Stimulated activated CD8-positive, alpha-beta memory T cell treated with anti-CD3 and anti-CD28 coated beads, Interleukin-4, amount 100 ng/mL, for 24 hours (primary cell): ENCODE data around the gene CNIH2.
A peak's percentile ranks its signal among the peaks of the same experiment; 100 is the strongest.
"Not testable (repeated sequence)": the region's sequence is repeated elsewhere in the genome, so short reads cannot be mapped to it uniquely, and the experiment has no call there.

Experiments used
- DNase-seq: peaks from one replicate; pipeline ENCODE4 v3.0.0-alpha.2; 2020; ENCODE audit warnings: low read depth

The CNIH2 gene

GRCh38 chr11:66259956-66260355, 18.0 kb upstream of the CNIH2 start:
- DNase-seq: no peak

DNA sequence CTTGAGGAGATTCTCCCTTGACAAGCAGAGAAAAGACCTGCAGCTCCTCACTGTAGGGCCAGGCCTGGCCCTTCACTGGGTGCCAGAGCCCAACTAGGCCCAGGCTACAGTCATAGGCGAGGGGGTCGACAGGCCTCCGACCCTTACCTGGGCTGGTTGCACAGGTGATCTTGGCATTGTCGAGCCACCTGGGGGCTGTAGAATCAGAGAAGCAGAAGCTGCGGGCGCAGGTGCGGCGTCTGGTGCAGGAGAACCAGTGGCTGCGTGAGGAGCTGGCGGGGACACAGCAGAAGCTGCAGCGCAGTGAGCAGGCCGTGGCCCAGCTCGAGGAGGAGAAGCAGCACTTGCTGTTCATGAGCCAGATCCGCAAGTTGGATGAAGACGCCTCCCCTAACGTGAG, 16.4 kb upstream of the CNIH2 start:
- no peak for DNase-seq

- DNase-seq: no peak
Observed at GRCh38 chr11:66262191-66262590, 15.8 kb upstream of the CNIH2 start.

DNA sequence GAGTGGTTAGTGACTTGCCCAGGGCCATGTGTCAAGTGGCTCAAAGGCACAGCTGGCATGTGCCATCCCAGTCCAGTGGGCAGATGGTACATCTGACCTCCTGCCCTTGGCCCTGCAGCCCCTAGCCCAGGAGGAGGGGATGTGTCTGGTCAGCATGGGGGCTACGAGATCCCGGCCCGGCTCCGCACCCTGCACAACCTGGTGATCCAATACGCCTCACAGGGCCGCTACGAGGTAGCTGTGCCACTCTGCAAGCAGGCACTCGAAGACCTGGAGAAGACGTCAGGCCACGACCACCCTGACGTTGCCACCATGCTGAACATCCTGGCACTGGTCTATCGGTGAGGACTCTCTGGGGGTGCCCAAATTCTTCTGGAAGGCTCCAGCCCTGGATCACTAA, 15.3 kb upstream of the CNIH2 start:
- DNase-seq: no peak

- no peak for DNase-seq
Observed at GRCh38 chr11:66263231-66263630, 14.7 kb upstream of the CNIH2 start.

DNA sequence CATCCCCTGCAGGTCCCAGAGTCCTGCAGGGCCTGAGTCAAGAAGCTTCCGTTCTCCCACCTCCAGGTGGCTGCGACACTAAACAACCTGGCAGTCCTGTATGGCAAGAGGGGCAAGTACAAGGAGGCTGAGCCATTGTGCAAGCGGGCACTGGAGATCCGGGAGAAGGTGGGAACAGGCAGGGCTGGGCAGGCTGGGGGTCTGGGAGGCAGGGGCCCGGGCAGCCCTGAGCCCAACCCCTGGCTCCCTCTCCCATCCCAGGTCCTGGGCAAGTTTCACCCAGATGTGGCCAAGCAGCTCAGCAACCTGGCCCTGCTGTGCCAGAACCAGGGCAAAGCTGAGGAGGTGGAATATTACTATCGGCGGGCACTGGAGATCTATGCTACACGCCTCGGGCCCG, 14.2 kb upstream of the CNIH2 start:
- no peak for DNase-seq

DNA sequence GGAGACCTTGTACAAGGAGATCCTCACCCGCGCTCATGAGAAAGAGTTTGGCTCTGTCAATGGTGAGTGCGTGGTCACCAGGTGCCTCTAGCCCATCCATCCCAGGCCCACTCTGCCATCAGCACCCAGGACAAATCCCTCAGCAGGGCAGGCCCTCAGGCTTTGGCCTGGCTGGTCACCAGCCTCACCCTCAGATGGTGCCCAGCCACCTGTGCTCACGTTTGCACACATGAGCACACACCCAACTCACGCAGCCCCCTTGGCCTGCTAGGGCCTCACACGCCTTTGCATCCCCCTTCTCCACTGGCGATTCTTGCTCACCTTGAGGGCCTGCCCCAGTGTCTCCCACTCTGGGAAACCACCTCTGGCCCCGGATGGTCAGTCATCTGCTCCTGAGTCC, 13.6 kb upstream of the CNIH2 start:
- DNase-seq: no peak

GRCh38 chr11:66264914-66265313, 13.1 kb upstream of the CNIH2 start:
- DNase-seq: no peak

DNA sequence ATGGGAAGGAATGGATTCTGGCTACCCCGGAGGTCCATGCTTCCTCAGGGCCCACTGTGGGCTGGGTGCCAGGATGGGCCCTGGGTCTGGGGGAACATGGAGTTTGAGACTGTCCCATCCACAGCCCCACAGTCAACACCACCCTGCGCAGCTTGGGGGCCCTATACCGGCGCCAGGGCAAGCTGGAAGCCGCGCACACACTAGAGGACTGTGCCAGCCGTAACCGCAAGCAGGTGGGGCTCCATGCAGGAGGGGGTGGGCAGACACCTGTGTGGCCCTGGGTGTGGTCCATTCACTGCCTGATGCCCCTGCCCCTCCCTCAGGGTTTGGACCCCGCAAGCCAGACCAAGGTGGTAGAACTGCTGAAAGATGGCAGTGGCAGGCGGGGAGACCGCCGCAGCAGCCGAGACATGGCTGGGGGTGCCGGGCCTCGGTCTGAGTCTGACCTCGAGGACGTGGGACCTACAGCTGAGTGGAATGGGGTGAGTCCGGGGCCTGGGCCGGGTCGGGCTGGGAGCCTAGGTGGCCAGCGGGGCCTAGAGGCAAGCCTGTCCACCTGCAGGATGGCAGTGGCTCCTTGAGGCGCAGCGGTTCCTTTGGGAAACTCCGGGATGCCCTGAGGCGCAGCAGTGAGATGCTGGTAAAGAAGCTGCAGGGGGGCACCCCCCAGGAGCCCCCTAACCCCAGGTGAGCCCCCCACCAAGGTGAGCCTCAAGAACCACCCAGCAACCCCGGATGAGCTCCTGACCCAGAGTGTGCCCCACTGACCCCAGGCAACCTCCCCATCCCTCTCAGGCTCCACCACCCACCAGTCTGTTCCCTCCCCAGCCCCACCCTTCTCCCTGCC, 12.2 kb upstream of the CNIH2 start:
- DNase-seq: no peak

- DNase-seq: no peak
Observed at GRCh38 chr11:66266378-66267038, 11.5 kb upstream of the CNIH2 start.

DNA sequence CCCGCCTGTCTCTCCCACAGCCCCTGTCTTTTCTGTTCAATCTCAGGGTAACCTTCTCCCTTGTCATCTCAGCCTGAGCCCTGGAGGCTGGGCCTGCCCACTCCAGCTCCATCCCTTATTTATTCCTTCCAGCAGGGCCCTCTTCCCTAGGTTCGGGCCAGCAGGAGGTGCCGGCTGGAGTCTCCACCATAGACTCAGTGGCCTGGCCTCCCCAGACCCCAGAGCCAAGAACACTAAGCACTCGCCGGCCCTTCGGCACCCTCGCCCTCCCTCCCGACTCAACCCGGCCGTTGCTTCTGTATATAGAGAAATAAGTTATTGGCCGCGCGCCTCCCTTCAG, 11.0 kb upstream of the CNIH2 start:
- no peak for DNase-seq

GRCh38 chr11:66267379-66268243, 10.4 kb upstream of the CNIH2 start:
- DNase-seq: peak; percentile 80

DNA sequence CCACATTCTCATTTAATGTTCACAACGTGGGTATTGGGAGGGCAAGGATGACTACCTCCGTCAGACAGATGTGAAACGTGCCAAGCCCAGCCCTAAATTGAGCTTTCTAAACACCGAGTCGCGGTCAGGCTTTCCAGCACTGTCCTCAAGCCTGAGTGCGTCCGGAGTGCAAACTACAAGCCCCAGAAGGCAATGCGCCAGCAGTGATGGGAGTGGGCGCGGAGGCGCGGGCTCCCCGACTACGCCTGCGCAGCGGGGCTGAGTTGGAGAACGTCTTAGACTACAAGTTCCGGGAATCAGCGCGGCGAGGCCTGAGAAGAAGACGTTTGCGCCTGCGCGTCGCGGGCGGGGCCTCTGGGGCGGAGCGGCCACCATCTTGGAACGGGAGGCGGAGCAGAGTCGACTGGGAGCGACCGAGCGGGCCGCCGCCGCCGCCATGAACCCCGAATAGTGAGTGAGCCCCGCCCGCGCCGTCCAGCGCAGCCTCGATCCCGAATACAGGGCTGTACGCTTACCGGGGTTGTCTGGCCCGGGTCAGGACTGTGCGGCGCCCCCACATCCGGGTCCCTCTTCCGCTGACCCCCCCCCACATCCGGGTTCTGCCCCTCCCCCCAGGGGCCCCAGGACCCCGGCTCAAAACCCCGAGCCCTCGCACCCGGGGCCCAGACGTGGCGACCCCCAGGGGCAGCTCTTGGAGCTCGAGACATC, 9.6 kb upstream of the CNIH2 start, which contains the start of gene RAB1B:
Gene RAB1B (plus strand): TSS at position 396 of the 708 bp plus-strand sequence. CDS start 41 bp downstream, at position 437.
- peak; percentile 100 for DNase-seq

DNA sequence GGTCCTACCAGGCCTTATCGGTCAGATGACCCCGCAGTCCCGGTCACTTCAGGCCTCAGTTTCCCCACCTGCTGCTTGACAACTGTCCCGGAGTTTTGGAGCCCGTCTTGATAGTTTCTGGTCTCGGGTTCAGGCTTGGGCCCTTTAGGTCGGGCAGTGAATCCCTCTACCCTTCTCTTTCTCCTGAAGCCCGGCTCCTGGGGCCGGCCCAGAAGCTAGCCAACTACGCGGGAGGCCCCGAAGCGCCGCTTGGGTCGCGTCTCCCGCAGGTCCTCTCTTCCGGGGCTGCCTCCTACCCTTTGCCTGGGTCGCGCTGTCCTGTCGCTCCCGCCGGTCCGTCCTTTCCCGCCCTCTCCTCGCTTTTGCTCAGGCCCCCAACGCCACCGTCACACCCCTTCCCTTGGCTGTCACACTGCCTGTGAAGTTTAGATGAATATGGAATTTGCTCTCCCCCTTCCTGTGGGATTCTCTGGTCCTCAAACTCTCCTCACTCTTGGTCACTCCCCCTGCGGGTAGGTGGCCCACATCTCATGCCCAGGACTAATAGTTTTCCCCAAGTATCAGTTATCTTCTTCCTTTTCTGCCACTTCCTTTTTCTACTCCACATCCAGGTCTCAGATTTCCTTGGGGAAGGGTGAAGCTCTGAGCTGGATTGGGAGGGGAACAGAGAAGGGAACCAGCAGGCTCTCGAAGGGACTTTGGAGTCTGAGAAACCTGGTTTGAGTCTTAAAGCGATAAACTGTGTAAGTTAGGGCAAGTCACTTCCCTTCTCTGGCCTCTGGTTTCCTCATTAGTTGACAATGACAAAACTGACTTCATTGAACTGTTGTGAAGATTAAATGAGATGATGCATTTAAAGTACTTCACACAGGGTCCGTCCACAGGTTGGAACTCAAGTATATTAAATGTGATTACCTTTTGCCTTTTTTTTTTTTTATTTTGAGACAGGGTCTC, 8.7 kb upstream of the CNIH2 start:
- no peak for DNase-seq

- DNase-seq: no peak
Observed at GRCh38 chr11:66271816-66272215, 6.2 kb upstream of the CNIH2 start.

GRCh38 chr11:66272596-66272995, 5.4 kb upstream of the CNIH2 start:
- no peak for DNase-seq

GRCh38 chr11:66274219-66274618, 3.8 kb upstream of the CNIH2 start:
- DNase-seq: no peak

DNA sequence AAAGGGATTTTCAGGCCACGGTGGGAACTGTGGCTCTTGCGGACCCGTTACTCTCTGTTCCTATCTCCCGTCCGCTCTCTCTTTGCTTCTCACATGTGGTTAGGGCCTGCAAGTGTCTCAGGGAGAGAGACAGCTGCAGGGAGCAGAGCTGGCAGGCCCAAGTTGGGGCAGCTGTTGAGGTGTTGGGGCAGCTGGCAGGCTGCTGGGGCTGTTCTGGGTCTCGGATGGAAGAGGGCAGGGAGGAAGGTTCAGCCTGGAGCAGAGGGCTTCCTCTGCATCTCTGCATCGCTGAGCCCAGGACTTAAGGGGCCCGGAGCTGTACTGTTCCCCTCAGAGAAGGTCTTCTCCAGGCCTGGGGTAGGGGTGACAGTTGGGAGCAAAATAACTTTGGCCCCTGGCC, 2.6 kb upstream of the CNIH2 start:
- DNase-seq: no peak

DNA sequence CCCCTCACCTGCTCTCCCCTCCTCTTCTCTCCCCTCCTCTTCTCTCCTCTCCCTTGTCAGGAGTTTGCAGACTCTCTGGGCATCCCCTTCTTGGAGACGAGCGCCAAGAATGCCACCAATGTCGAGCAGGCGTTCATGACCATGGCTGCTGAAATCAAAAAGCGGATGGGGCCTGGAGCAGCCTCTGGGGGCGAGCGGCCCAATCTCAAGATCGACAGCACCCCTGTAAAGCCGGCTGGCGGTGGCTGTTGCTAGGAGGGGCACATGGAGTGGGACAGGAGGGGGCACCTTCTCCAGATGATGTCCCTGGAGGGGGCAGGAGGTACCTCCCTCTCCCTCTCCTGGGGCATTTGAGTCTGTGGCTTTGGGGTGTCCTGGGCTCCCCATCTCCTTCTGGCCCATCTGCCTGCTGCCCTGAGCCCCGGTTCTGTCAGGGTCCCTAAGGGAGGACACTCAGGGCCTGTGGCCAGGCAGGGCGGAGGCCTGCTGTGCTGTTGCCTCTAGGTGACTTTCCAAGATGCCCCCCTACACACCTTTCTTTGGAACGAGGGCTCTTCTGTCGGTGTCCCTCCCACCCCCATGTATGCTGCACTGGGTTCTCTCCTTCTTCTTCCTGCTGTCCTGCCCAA, 1.9 kb upstream of the CNIH2 start:
- DNase-seq: no peak

GRCh38 chr11:66276619-66277018, 1.4 kb upstream of the CNIH2 start:
- not testable (repeated sequence) for DNase-seq
